GM12878 (cell line): ENCODE results near the gene PGM2L1. TPM values are rescaled to one million over a fixed set of nuclear protein-coding genes. Genes with fewer than 3 reads are reported as not detected.

ENCODE experiments used
- ATAC-seq: fragments of 200-7000 bp; cut with Tn5 transposase; 3 replicates; pipeline ENCODE4 v1.9.1; 2020; ENCODE audit warnings: mild to moderate bottlenecking, moderate library complexity
- BruUV-seq: library from RNA; stranded (reverse); fragments of 400-500 nt; replicated peaks from 2 replicates; lab custom pipeline; 2021; lab: Mats Ljungman, UMichigan
- CTCF ChIA-PET: fragments of 300-600 bp; sonication (Branson Sonifier 250); formaldehyde crosslinking; extraction: SDS; loops from one replicate; lab custom pipeline; 2021; ENCODE audit warnings: inconsistent platforms; lab: Yijun Ruan, JAX
- POLR2A ChIA-PET: fragments of 350-600 bp; formaldehyde crosslinking; extraction: SDS; loops from one replicate; lab custom pipeline; 2021; ENCODE audit warnings: inconsistent platforms; lab: Charles Lee
- RAD21 ChIA-PET: fragments of 300-600 bp; sonication (Branson Sonifier 250); formaldehyde crosslinking; loops from one replicate; lab custom pipeline; 2023; ENCODE audit warnings: antibody characterized with exemption; ENCODE audit not compliant: unreplicated experiment; lab: Charles Lee
- SMC1A ChIA-PET: fragments of 300-600 bp; sonication (Branson Sonifier 250); formaldehyde crosslinking; loops from one replicate; lab custom pipeline; 2023; ENCODE audit not compliant: unreplicated experiment, uncharacterized antibody; lab: Charles Lee
- DNase-seq: peaks from one replicate; pipeline ENCODE4 v3.0.0-alpha.2; 2011; ENCODE audit warnings: low read depth, low spot score
- FAIRE-seq: peaks from 3 replicates; lab custom pipeline; 2011; peaks lifted over from hg19 to GRCh38; lab: Jason Lieb, UNC
- H2AFZ ChIP-seq: 2 replicates; pipeline ENCODE4 v1.6.0; 2011; ENCODE audit warnings: low read depth, low read length, control low read depth; ENCODE audit not compliant: control insufficient read depth
- H3K27ac ChIP-seq: 2 replicates; pipeline ENCODE4 v1.5.1; 2011; ENCODE audit warnings: control low read depth; ENCODE audit not compliant: control insufficient read depth, insufficient read depth
- H3K27me3 ChIP-seq, 2 experiments: replicated peaks in 1 of 2; 2 replicates each; pipeline versions ENCODE4 v1.6.0 to v1.6.1; 2011; ENCODE audit warnings: low read length in 1 of 2; ENCODE audit not compliant: control insufficient read depth in 2 of 2, insufficient read depth in 2 of 2
- H3K36me3 ChIP-seq, 2 experiments: 2 replicates each; pipeline ENCODE4 v1.5.1; 2011; ENCODE audit warnings: low read length in 1 of 2; ENCODE audit not compliant: control insufficient read depth in 2 of 2, insufficient read depth in 2 of 2
- H3K4me1 ChIP-seq: 2 replicates; pipeline ENCODE4 v1.6.1; 2011; ENCODE audit warnings: mild to moderate bottlenecking, low read length, moderate library complexity, mixed read lengths; ENCODE audit not compliant: control insufficient read depth, insufficient read depth
- H3K4me2 ChIP-seq: 2 replicates; pipeline ENCODE4 v1.6.0; 2011; ENCODE audit warnings: control low read depth; ENCODE audit not compliant: control insufficient read depth, insufficient read depth
- H3K4me3 ChIP-seq: fragments of 200-600 bp; sonication (generic); 2 replicates; pipeline ENCODE4 v1.5.1; 2016
- H3K79me2 ChIP-seq: 2 replicates; pipeline ENCODE4 v1.6.0; 2011; ENCODE audit warnings: low read length; ENCODE audit not compliant: control insufficient read depth, insufficient read depth
- H3K9ac ChIP-seq: 2 replicates; pipeline ENCODE4 v1.8.0; 2011; ENCODE audit warnings: low read length, control low read depth, mixed read lengths; ENCODE audit not compliant: control insufficient read depth, insufficient read depth
- H3K9me3 ChIP-seq: replicated peaks from 3 replicates; pipeline ENCODE4 v1.5.1; 2011; ENCODE audit warnings: mild to moderate bottlenecking, low read length; ENCODE audit not compliant: control insufficient read depth, insufficient read depth
- H4K20me1 ChIP-seq: 2 replicates; pipeline ENCODE4 v1.6.0; 2011; ENCODE audit not compliant: control insufficient read depth, insufficient read depth
- BACH1 ChIP-seq: fragments of 450-650 bp; IDR thresholded peaks from 2 replicates; pipeline ENCODE4 v1.6.1; 2017; ENCODE audit warnings: mild to moderate bottlenecking, borderline replicate concordance
- BCLAF1 ChIP-seq: fragments of 450-650 bp; IDR thresholded peaks from 2 replicates; pipeline ENCODE4 v1.6.1; 2017; ENCODE audit warnings: antibody characterized with exemption, mild to moderate bottlenecking, moderate library complexity
- EP300 ChIP-seq, 2 experiments: fragments of 150-350 bp in 1 of 2; IDR thresholded peaks; 2 replicates each; pipeline ENCODE4 v1.6.1; 2011 to 2012; ENCODE audit warnings: low read depth in 2 of 2, low read length in 2 of 2, borderline replicate concordance in 1 of 2, improper control_type of control experiment in 1 of 2, inconsistent platforms in 1 of 2; ENCODE audit not compliant: control insufficient read depth in 1 of 2
- FOS ChIP-seq: IDR thresholded peaks from 3 replicates; pipeline ENCODE4 v1.6.1; 2011; ENCODE audit warnings: borderline replicate concordance; ENCODE audit not compliant: insufficient read length; ENCODE audit errors: extremely low read depth
- IRF5 ChIP-seq: fragments of 450-650 bp; IDR thresholded peaks from 2 replicates; pipeline ENCODE4 v1.6.1; 2017; ENCODE audit warnings: borderline replicate concordance
- ZNF217 ChIP-seq: fragments of 450-650 bp; IDR thresholded peaks from 2 replicates; pipeline ENCODE4 v1.6.1; 2017; ENCODE audit warnings: antibody characterized with exemption, mild to moderate bottlenecking
- ZNF384 ChIP-seq: IDR thresholded peaks from 2 replicates; pipeline ENCODE4 v1.6.1; 2012; ENCODE audit warnings: low read depth, mild to moderate bottlenecking, low read length, improper control_type of control experiment, borderline replicate concordance
- WGBS: methylation state at CpG from one replicate; pipeline ENCODE4 v1.1.6; 2016; ENCODE audit warnings: low lambda C conversion rate; ENCODE audit not compliant: insufficient replicate concordance, insufficient coverage; ENCODE audit errors: missing lambda C conversion rate; 5-methylcytosine and 5-hydroxymethylcytosine counted together
- in situ Hi-C: fragments of 300-500 bp; cut with MboI; formaldehyde crosslinking; loops from 9 replicates; pipeline ENCODE4 v1.14.3; 2018; ENCODE audit warnings: mixed read lengths
- intact Hi-C: fragments of 100-400 bp; cut with micrococcal nuclease; formaldehyde crosslinking; loops from one replicate; pipeline ENCODE4 v1.14.2; 2022; ENCODE audit not compliant: unreplicated experiment
- polyA plus RNA-seq, 11 experiments: library from polyadenylated mRNA; depleted of rRNA in 4 of 11; unstranded in 6 of 11; stranded (reverse) in 5 of 11; fragments of >200 nt; fragmentation: Nextera tagmentation in 4 of 11; fragmentation: Illumina TruSeq in 1 of 11; extraction: Ambion mirVana in 4 of 11; extraction: Trizol in 1 of 11; gene quantifications; 1 replicate in 1 of 11; 2 replicates in 10 of 11; pipeline versions ENCODE4 v1.2.1 to v1.2.3, GENCODE V29; 2011 to 2016; ENCODE audit warnings: inconsistent platforms in 2 of 11, missing spikeins in 2 of 11, low read depth in 1 of 11
- total RNA-seq, 4 experiments: library from RNA; depleted of rRNA in 3 of 4; stranded (reverse); fragments of >200 nt in 3 of 4; fragmentation: Illumina TruSeq in 1 of 4; extraction: Trizol in 1 of 4; gene quantifications; 2 replicates each; pipeline versions ENCODE4 v1.2.1 to v1.2.3, GENCODE V29; 2013 to 2021

PGM2L1 gene
- total and polyA plus RNA-seq, 10 of the 15 experiments (the other 5 are each of a cell fraction or from before 2014, with no cell fraction given) = 0.04 to 0.20 (median 0.13) TPM; not detected in 1

GRCh38 chr11:74288161-74288560 lies 110.1 kb downstream of the PGM2L1 start:
- ChIA-PET RAD21 (no interaction called here), SMC1A (no interaction called here), POLR2A (no interaction called here), CTCF (no interaction called here)
- H3K27ac ChIP-seq = no peak overlapping the region
- intact Hi-C loops (no loop called here), in situ Hi-C loops (no loop called here)
- H3K4me3 ChIP-seq = no peak overlapping the region
- no peak overlapping the region for H3K4me2 ChIP-seq
- H3K9me3 ChIP-seq = no peaks in the 10 kb centered on the region
- no peak overlapping the region for H3K9ac ChIP-seq
- TF ChIP-seq EP300 (IDR thresholded peaks at IDR 0.05; ENCODE audit: borderline replicate concordance in 1 of 2, control insufficient read depth in 1 of 2, low read depth in 2 of 2, low read length in 2 of 2) (no peak), BCLAF1 (no peak), IRF5 (no peak), FOS (no peak), ZNF217 (no peak), ZNF384 (no peak), BACH1 (no peak)
- ATAC-seq (no peak), DNase-seq (no peak), FAIRE-seq (no peak)
- no TSS peak for BruUV-seq
- H3K4me1 ChIP-seq = peaks cover 3% of the 10 kb centered on the region
- no peak overlapping the region for H2AFZ ChIP-seq
- H3K36me3 ChIP-seq = no peaks in the 10 kb centered on the region
- WGBS = 90% methylated on average over 1 of the region's 1 CpG
- no peaks in the 10 kb centered on the region for H4K20me1 ChIP-seq
- no peaks in the 10 kb centered on the region for H3K79me2 ChIP-seq
- no peaks in the 10 kb centered on the region for H3K27me3 ChIP-seq
